Endodermal cell (in vitro differentiated cells): ENCODE measurements around the gene NCAPG2. TPM values are rescaled to one million over a fixed set of nuclear protein-coding genes. Genes with fewer than 3 reads are reported as not detected.

Experiments
- DNase-seq: peaks from one replicate; pipeline ENCODE4 v3.0.0-alpha.2; 2017
- H3K27ac ChIP-seq: 2 replicates; pipeline ENCODE4 v1.5.1; 2013; ENCODE audit warnings: mild to moderate bottlenecking, low read depth, low read length, moderate library complexity
- H3K27me3 ChIP-seq: 2 replicates; pipeline ENCODE4 v1.6.1; 2013; ENCODE audit warnings: mild to moderate bottlenecking, low read length, moderate library complexity; ENCODE audit not compliant: insufficient read depth, control insufficient read depth, poor library complexity, severe bottlenecking
- H3K36me3 ChIP-seq: 2 replicates; pipeline ENCODE4 v1.7.0; 2013; ENCODE audit warnings: mild to moderate bottlenecking, low read length, moderate library complexity; ENCODE audit not compliant: control insufficient read depth, insufficient read depth
- H3K4me1 ChIP-seq: one replicate; pipeline ENCODE4 v1.7.0; 2013; ENCODE audit warnings: low read length; ENCODE audit not compliant: control insufficient read depth, insufficient read depth
- H3K4me3 ChIP-seq: 2 replicates; pipeline ENCODE4 v1.5.1; 2013; ENCODE audit warnings: mild to moderate bottlenecking, low read length, moderate library complexity
- H3K9ac ChIP-seq: 2 replicates; pipeline ENCODE4 v1.6.1; 2013; ENCODE audit warnings: mild to moderate bottlenecking, low read length, moderate library complexity; ENCODE audit not compliant: poor library complexity, severe bottlenecking; ENCODE audit errors: extremely low read depth
- H3K9me3 ChIP-seq: 2 replicates; pipeline ENCODE4 v1.6.1; 2013; ENCODE audit warnings: mild to moderate bottlenecking, low read length, moderate library complexity; ENCODE audit not compliant: control insufficient read depth
- H3K27ac Mint-ChIP-seq: 2 replicates; pipeline ENCODE4 v1.8.0; 2020; ENCODE audit warnings: mixed read lengths
- H3K27me3 Mint-ChIP-seq: 2 replicates; pipeline ENCODE4 v1.8.0; 2021; ENCODE audit warnings: mild to moderate bottlenecking, mixed read lengths; ENCODE audit not compliant: insufficient read depth
- H3K36me3 Mint-ChIP-seq: 2 replicates; pipeline ENCODE4 v1.8.0; 2020; ENCODE audit warnings: low read depth, mixed read lengths
- H3K4me1 Mint-ChIP-seq: 2 replicates; pipeline ENCODE4 v1.8.0; 2020; ENCODE audit warnings: mixed read lengths
- H3K4me3 Mint-ChIP-seq: 2 replicates; pipeline ENCODE4 v1.8.0; 2020; ENCODE audit warnings: mild to moderate bottlenecking, moderate library complexity, mixed read lengths
- H3K9me3 Mint-ChIP-seq: 2 replicates; pipeline ENCODE4 v1.8.0; 2020; ENCODE audit warnings: mild to moderate bottlenecking, mixed read lengths
- CTCF ChIP-seq: fragments of 200-600 bp; sonication (generic); conservative IDR thresholded peaks from 2 replicates; pipeline ENCODE4 v1.5.0; 2021; ENCODE audit warnings: antibody characterized with exemption, mild to moderate bottlenecking
- WGBS, 2 experiments: methylation state at CpG; one replicate each; pipeline versions ENCODE4 v1.1.5 to v1.1.7; 2013; ENCODE audit warnings: missing lambda C conversion rate in 2 of 2, mixed read lengths in 1 of 2; ENCODE audit not compliant: insufficient coverage in 1 of 2, insufficient read length in 1 of 2; 5-methylcytosine and 5-hydroxymethylcytosine counted together
- total RNA-seq, 2 donors: library from RNA; stranded (reverse); fragmentation: NEBNext Ultra II Directional in 1 of 2; extraction: Animal tissue kit (Norgen Biotek cat#: 25700) in 1 of 2; gene quantifications; 2 replicates in 1 of 2; 3 replicates in 1 of 2; pipeline ENCODE4 v1.2.1, GENCODE V29; 2021

The NCAPG2 gene
- total RNA-seq, 2 donors from 2014 or later = 58.7 to 77.1 TPM

- Histone ChIP-seq H3K27ac (no peak overlapping the region), H3K4me1 (no peaks in the 10 kb centered on the region), H3K9ac (no peak overlapping the region), H3K36me3 (peaks cover 46% of the 10 kb centered on the region), H3K27me3 (no peaks in the 10 kb centered on the region), H3K4me3 (no peak overlapping the region), H3K9me3 (no peaks in the 10 kb centered on the region)
- WGBS, 2 experiments = 94 to 100% methylated on average over 2 to 6 of the region's 6 CpGs
- no peak overlapping the region for H3K4me3 Mint-ChIP-seq
- no peaks in the 10 kb centered on the region for H3K27me3 Mint-ChIP-seq
- H3K27ac Mint-ChIP-seq = no peak overlapping the region
- no peaks in the 10 kb centered on the region for H3K4me1 Mint-ChIP-seq
- no peaks in the 10 kb centered on the region for H3K9me3 Mint-ChIP-seq
- peaks cover 45% of the 10 kb centered on the region for H3K36me3 Mint-ChIP-seq
- TF ChIP-seq CTCF = no peak
- no peak for DNase-seq
These were observed 27.2 kb upstream of the NCAPG2 start for GRCh38 chr7:158731761-158732160.

- DNase-seq = no peak
- H3K9me3 Mint-ChIP-seq = no peaks in the 10 kb centered on the region
- H3K9me3 ChIP-seq = no peaks in the 10 kb centered on the region
- no peaks in the 10 kb centered on the region for H3K27me3 ChIP-seq
- 92 to 98% methylated on average over 13 to 23 of the region's 23 CpGs for WGBS, 2 experiments
- no peak overlapping the region for H3K9ac ChIP-seq
- peak overlapping the region; percentile 45 for H3K27ac ChIP-seq
- H3K4me3 ChIP-seq = no peak overlapping the region
- no peaks in the 10 kb centered on the region for H3K27me3 Mint-ChIP-seq
- H3K4me1 Mint-ChIP-seq = no peaks in the 10 kb centered on the region
- no peak overlapping the region for H3K27ac Mint-ChIP-seq
- H3K4me3 Mint-ChIP-seq = no peak overlapping the region
- H3K4me1 ChIP-seq = no peaks in the 10 kb centered on the region
- peaks cover 38% of the 10 kb centered on the region for H3K36me3 Mint-ChIP-seq
- TF ChIP-seq CTCF = no peak
- peaks cover 37% of the 10 kb centered on the region for H3K36me3 ChIP-seq
These were observed 26.1 kb upstream of the NCAPG2 start for GRCh38 chr7:158730383-158731346.

GRCh38 chr7:158729646-158730382 is 25.2 kb upstream of the NCAPG2 start:
- 89 to 92% methylated on average over 2 to 7 of the region's 7 CpGs for WGBS, 2 experiments
- no peak for TF ChIP-seq CTCF
- no peak for DNase-seq
- H3K9ac ChIP-seq = no peak overlapping the region
- H3K9me3 Mint-ChIP-seq = no peaks in the 10 kb centered on the region
- no peaks in the 10 kb centered on the region for H3K27me3 Mint-ChIP-seq
- H3K27me3 ChIP-seq = no peaks in the 10 kb centered on the region
- no peaks in the 10 kb centered on the region for H3K4me1 Mint-ChIP-seq
- no peaks in the 10 kb centered on the region for H3K9me3 ChIP-seq
- H3K4me3 Mint-ChIP-seq = no peak overlapping the region
- H3K36me3 ChIP-seq = peaks cover 29% of the 10 kb centered on the region
- H3K4me3 ChIP-seq = no peak overlapping the region
- no peaks in the 10 kb centered on the region for H3K4me1 ChIP-seq
- H3K27ac Mint-ChIP-seq = no peak overlapping the region
- no peak overlapping the region for H3K27ac ChIP-seq
- H3K36me3 Mint-ChIP-seq = peaks cover 29% of the 10 kb centered on the region
